Ascending aorta (tissue), 2 donors: ENCODE measurements around the gene TXNRD1. TPM values are rescaled to one million over a fixed set of nuclear protein-coding genes. Genes with fewer than 3 reads are reported as not detected.
"Not testable (repeated sequence)": the region's sequence is repeated elsewhere in the genome, so short reads cannot be mapped to it uniquely, and the experiment has no call there.

Experiments
- DNase-seq, 2 donors: peaks; one replicate each; pipeline ENCODE4 v3.0.0-alpha.2; 2019; ENCODE audit warnings: low spot score in 2 of 2
- H3K27ac ChIP-seq, 2 donors: fragments of 200-600 bp; sonication (generic); one replicate each; pipeline ENCODE4 v1.5.1; 2016 to 2017; ENCODE audit warnings: mild to moderate bottlenecking in 1 of 2
- H3K27me3 ChIP-seq: fragments of 200-600 bp; sonication (generic); one replicate; pipeline ENCODE4 v1.5.1; 2017
- H3K36me3 ChIP-seq, 2 donors: fragments of 200-600 bp; sonication (generic); one replicate each; pipeline ENCODE4 v1.5.1; 2016
- H3K4me1 ChIP-seq, 2 donors: fragments of 200-600 bp; sonication (generic); one replicate each; pipeline ENCODE4 v1.5.1; 2016 to 2017; ENCODE audit warnings: mild to moderate bottlenecking in 1 of 2
- H3K4me3 ChIP-seq, 2 donors: fragments of 200-600 bp; sonication (generic); one replicate each; pipeline ENCODE4 v1.5.1; 2016 to 2017; ENCODE audit warnings: mild to moderate bottlenecking in 1 of 2
- H3K9me3 ChIP-seq, 2 donors: fragments of 200-600 bp; sonication (generic); one replicate each; pipeline ENCODE4 v1.5.1; 2016
- CTCF ChIP-seq, 3 experiments: fragments of 200-600 bp in 2 of 3; fragments of 450-650 bp in 1 of 3; sonication (generic) in 2 of 3; IDR thresholded peaks; one replicate each; pipeline ENCODE4 v1.5.1; 2016 to 2019; ENCODE audit warnings: antibody characterized with exemption in 3 of 3, mild to moderate bottlenecking in 1 of 3, moderate library complexity in 1 of 3
- intact Hi-C: fragments of 100-400 bp; cut with DNase I; formaldehyde crosslinking; loops from one replicate; pipeline ENCODE4 v1.15.1; 2023
- total RNA-seq: library from RNA; depleted of rRNA; stranded (reverse); fragments of >200 nt; gene quantifications from one replicate; pipeline ENCODE4 v1.1.0, GENCODE V29; 2016

Gene TXNRD1
- total RNA-seq, 1 donor from 2014 or later, result 67.4 TPM

- no peak for DNase-seq
- Histone ChIP-seq H3K27me3 (no peaks in the 10 kb centered on the region), H3K9me3 (no peaks in the 10 kb centered on the region), H3K4me1 (peaks cover 0 to 8% of the 10 kb centered on the region in 2 donors), H3K36me3 (no peaks in the 10 kb centered on the region), H3K27ac (no peak overlapping the region), H3K4me3 (no peak overlapping the region)
- TF ChIP-seq CTCF (IDR thresholded peaks at IDR 0.05), result no peak
- intact Hi-C loops, result no loop called here
Observed at GRCh38 chr12:104385510-104385909, 169.9 kb downstream of the TXNRD1 start.

GRCh38 chr12:104386461-104386860 is 170.9 kb downstream of the TXNRD1 start:
- H3K4me3 ChIP-seq, result no peak overlapping the region

GRCh38 chr12:104387190-104387589 is 171.6 kb downstream of the TXNRD1 start:
- no peaks in the 10 kb centered on the region for H3K9me3 ChIP-seq
- intact Hi-C loops, result no loop called here
- peaks cover 0 to 2% of the 10 kb centered on the region in 2 donors for H3K4me1 ChIP-seq
- no peaks in the 10 kb centered on the region for H3K27me3 ChIP-seq
- DNase-seq, result no peak
- no peak for TF ChIP-seq CTCF (IDR thresholded peaks at IDR 0.05)
- no peak overlapping the region for H3K4me3 ChIP-seq
- H3K36me3 ChIP-seq, result no peaks in the 10 kb centered on the region
- no peak overlapping the region for H3K27ac ChIP-seq

More at GRCh38 chr12:104386461-104386860, 170.9 kb downstream of the TXNRD1 start:
- DNase-seq, result no peak
- no peaks in the 10 kb centered on the region for H3K9me3 ChIP-seq
- TF ChIP-seq CTCF (IDR thresholded peaks at IDR 0.05), result no peak
- H3K27ac ChIP-seq, result no peak overlapping the region
- intact Hi-C loops, result no loop called here
- no peaks in the 10 kb centered on the region for H3K27me3 ChIP-seq
- H3K4me1 ChIP-seq, result peaks cover 0 to 8% of the 10 kb centered on the region in 2 donors
- H3K36me3 ChIP-seq, result no peaks in the 10 kb centered on the region

- DNase-seq, H3K27ac ChIP-seq, H3K4me1 ChIP-seq, H3K36me3 ChIP-seq, H3K27me3 ChIP-seq, H3K9me3 ChIP-seq, H3K4me3 ChIP-seq: not testable (repeated sequence)
- intact Hi-C loops, result loop anchor here (10.0 kb wide), 1 partner anchor 151 kb away; no protein-coding TSS in a partner anchor
Observed at GRCh38 chr12:104394086-104394485, 178.5 kb downstream of the TXNRD1 start.

Other genes starting within 250 kb of the TXNRD1 start
- gene TDG, start 249.9 kb upstream of the TXNRD1 start, total RNA-seq, result 11.8 TPM
- 72.3 TPM for gene GLT8D2, start 165.6 kb upstream of the TXNRD1 start, total RNA-seq
- 9.8 TPM for gene HCFC2, start 151.2 kb upstream of the TXNRD1 start, total RNA-seq
- gene NFYB, start 77.6 kb upstream of the TXNRD1 start, total RNA-seq, result 62.8 TPM
- 1.4 TPM for gene EID3, start 88.0 kb downstream of the TXNRD1 start, total RNA-seq
- 63.2 TPM for gene CHST11, start 241.2 kb downstream of the TXNRD1 start, total RNA-seq